GM10847 (cell line): ENCODE measurements around the gene CTIF.

Experiments used
- POLR2A ChIP-seq: IDR thresholded peaks from 2 replicates; pipeline ENCODE4 v1.6.1; 2011; ENCODE audit not compliant: insufficient read length; ENCODE audit errors: extremely low read depth

CTIF gene

DNA sequence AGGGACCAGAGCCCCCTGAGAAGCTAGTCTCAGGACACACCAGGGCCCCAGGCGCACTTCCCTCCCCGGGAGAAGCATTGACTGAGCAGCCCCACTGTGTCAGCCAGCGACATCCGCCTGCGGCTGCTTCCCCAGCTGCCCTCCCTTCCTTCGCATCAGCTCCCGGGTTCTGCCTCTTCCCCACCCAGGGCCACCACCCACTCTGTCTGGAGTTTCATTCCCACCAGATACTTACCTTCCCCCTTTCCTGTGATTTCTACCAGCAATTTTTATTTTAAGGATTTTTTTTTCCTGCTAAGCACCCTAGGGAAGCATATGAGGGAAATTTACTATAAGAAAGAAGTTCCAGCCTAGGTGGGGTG is 312.7 kb downstream of the CTIF start:
- TF ChIP-seq POLR2A: no peak

DNA sequence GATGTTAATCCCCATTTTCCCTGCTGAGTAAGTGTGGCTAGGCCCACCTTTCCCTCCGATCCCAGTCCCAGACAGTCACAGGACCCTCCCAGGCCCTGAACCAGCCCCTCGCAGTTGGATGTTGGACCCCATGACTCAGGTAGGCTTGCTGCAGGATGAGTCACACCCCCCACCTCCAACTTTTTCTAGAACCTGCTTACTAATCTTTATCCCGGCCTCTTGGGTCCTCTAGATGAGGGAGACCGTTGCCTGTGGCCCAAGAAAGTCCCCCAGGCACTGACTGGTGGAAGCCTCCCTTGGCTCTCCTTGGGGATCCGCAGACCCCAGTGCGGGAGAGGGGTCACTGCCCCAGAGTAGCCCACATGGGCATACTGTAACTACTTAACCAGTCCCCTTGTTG is 313.5 kb downstream of the CTIF start:
- TF ChIP-seq POLR2A: no peak

DNA sequence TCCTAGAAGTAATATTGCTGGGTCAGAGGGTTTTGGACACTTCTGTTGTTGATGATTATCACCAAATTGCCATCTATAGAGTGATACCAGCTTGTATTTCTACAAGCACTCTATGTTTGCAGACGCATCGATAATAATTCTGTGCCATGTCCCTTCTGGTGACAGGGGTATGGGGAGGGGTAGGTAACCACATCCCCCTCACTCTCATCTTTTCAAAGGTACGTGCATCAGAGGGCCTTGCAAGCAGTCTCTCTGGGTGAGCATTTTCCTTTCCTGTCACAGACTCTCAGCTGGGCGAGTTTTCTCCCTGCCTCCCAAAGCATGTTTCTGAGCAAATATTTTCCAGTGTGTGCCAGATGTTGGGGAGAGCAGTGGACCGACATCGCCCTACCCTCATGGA is 314.0 kb downstream of the CTIF start:
- no peak for TF ChIP-seq POLR2A

DNA sequence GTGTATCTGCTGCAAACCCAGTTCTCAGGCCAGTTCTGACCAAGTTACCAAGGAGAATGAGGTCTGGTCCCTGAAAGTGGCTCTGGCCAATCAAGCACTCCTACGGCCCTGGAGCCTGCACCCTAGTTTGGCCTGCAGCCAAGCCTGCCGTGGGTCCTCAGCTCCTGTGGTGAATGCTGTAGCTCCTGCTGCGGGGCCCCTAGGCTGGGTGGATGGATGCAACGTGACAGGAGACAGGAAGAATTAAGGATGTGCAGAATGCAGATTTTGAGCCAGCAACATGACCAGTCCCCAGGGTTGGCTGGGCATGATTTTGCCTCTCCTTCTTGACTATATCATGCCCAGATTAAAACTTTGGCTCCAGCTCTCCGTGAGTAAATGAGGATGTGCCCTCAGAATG is 314.8 kb downstream of the CTIF start:
- no peak for TF ChIP-seq POLR2A

DNA sequence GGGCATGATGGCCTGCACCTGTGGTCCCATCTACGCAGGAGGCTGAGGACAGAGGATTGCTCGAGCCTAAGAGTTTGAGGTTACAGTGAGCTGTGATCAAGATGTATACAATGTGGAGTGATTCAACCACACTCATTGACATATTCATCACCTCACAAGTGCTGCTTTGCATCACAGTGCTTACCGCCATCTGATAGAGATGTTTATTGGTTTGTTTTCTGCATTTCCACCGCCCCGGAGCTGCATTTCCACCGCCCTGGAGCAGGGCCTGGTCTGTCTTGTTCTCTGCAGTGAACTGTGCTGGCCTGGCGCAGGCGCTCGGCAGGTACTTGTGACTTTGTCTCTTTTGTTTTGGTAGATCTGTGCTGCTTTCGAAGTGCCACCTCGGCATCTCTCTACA is 315.9 kb downstream of the CTIF start:
- TF ChIP-seq POLR2A: no peak

DNA sequence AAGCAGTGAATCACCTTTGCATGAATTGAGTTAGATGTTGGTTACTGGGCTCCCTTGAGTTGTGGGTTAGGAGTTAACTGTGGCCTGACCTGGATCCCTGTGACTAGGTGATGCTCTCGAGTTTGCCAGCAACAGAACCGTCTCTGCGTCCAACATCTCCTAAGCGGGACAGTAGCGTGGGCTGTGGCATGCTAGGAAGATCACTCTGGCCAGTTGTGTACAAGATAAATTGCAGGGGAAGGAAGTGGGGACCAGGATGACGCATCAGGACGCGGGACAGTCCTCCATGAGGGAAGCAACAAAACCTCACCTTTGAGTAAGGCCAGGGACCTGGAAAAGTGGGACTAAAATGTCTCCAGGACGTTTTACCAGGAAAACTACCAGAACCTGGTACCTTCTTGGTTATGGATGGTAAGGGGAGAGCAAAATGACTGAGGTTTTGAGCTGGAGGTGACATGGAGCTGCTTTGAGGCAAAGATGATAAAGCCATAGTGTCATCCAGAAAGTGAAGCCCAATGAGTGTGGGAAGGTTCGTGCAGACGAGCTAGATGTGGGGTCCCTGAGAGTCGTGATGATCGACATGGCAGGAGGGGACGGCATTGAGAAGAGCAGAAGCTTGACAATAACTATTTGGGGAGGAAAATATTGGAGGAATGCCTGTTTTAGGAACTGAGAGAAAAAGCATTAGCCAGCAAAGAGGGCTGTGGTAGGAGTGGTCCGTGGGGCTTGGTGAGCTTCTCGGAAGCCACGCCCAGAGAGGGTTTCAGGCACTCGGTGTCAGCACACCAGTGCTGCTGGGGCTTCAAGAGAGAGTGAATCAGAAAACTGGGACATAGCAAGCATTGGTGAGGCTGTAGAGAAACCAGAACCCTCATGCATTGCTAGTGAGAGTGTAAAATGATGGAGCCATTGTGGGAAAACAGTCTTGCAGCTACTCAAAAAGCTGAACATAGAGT is 316.9 kb downstream of the CTIF start:
- no peak for TF ChIP-seq POLR2A

DNA sequence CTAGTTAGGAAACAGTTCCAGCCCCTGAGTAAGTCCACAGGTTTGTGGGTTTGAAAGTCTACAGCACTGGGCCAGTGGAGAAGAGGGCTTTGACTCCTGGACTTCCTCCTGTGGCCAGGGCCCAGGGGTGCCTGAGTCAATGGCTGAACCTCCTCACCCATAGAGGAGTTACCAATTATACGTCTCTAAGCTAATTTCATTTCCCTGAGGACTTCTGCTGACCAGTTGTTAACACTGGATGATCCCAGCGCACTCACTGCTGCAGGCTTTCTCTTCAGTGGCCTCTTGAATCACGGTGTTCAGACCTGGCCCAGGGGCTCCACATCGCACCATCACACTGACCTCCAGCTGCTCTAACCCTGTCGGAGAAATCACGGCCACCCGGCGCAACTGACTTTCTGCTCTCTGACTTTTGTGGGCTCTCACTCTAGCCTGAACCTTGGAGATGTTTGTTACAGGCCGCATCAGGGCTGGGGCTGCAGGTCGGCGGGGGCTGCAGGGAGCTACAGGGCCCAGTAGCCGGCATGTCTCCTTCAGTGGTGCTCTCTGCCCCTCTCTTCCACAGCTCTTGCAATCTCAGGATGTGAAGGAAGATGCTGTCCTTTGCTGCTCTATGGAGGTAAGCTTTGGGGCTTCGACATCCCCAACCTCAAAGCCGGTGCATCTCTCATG is 318.3 kb downstream of the CTIF start:
- TF ChIP-seq POLR2A: no peak

DNA sequence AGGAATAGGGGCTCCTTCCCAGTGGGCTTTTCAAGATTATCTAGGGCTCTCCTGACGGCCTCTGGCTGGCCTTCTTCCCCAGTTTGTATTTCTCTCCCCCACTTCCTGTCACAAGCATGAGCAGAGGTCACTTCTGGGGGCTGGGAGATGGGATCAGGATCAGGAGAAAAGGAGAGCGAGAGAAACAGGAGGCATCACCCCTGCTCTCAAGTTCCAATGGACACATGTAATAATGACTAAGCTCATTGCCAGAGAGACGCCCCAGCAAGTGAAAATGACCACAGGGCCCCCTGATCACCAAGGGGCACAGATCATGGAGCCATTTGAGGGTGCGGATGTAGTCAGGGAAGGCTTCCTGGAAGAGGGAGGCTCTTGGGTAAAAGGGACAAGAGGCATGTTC is 319.8 kb downstream of the CTIF start:
- no peak for TF ChIP-seq POLR2A

DNA sequence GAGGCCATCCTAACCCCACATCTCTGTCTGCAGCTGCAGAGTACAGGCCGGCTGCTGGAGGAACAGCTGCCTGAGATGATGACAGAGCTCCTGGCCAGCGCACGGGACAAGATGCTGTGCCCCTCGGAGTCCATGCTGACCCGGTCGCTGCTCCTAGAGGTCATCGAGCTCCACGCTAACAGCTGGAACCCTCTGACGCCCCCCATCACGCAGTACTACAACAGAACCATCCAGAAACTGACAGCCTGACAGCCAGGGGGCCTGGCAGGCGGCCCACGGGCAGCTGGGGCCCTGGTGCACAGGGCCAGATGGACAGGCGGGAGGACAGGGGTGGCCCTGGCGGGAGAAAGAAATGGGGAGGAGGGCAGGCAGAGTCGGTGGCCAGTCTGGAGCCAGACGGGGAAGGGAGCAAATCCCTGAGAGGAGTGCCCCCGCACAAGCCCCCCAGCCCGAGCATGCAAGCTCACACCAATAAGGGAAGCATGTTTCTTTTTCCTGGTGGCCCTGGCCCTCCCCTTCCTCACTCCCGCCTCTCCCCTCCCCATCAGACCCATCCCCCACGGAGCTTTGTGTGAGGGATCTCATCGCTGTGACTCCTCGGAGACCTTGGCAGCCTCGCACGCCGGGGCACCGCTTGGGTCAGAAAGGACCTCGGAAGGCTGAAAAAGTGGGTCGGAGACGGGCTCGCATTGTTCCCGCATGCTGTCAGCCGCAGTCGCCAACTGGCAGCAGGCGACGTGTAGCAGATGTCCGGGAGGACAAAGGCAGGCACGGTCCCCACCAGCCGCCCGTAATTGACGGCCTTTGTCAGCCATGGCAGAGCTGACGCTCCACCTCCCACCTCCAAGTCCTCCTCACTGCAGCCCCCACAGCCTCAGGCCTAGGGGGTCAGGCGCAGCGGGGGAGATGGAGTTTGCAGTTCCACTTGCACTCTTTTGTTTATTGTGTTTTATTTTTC is 320.8 kb downstream of the CTIF start:
- TF ChIP-seq POLR2A: no peak

DNA sequence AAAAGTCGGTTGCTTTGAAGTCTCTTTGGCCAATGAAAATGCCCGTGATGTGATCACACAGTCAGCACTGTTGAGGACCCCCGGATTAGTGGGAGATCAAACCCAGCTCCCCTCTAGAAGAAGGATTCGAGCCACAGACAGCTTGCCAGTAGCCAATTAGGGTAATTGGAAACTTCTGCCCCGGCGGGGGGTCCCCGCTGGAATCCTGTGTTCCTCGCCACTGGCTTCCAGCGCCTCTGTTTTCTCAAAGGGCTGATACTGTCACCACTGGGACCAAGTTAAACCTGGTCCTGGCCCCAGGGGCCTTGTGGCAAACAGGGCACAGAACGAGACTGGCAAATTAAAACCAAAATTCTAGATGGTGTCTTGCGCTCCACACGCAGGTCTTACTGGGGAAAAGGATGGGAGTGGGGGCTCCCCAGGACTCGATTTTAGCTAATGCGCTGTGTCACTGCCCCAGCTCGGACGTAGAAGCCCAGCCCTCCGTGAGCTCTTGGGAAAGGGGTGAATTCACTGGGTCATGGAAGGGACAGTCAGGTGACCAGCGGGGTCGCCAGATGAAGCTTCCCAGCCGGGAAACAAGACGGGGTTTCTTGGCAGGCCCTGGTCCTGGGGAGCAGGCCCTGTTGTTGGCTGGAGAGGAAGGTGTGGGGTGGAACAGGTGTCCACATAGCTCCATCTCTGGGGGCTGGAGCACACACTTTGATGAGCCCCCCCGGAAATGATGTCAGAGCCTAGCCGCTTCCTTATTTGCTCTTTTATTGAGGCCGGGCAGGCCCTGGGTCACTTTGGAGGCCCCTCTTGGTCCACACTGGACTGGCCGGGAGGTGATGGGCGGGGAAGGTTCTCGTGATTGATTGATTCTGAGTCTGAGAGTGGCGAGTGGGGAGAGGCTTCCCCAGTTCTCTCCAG is 321.7 kb downstream of the CTIF start:
- TF ChIP-seq POLR2A: no peak

DNA sequence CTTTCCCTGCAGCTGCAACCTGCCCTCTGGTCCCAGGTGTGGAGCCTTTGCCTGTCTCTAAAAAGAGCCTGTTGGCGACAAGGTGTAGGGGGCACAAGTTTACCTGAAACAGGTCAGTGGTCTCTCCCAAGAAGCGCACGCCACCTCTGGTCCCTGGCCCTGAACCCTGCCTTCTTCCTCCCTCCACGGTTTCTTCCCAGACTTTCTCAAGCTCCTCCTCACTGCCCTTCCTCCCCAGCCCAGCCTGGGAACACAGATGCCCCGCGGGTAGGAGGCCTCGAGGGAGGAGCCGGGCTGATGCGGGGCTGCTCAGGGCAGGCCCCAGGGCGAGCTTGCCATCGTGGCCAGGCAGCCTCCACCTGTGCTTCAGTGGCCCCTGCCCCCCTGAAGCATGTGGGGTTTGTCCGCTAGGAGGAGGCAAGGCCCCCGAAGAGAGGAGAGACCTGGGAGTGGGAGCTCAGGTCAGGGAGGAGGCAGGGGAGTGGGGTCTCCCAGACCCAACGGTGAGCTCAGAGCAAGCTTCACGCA is 322.4 kb downstream of the CTIF start:
- TF ChIP-seq POLR2A: no peak

DNA sequence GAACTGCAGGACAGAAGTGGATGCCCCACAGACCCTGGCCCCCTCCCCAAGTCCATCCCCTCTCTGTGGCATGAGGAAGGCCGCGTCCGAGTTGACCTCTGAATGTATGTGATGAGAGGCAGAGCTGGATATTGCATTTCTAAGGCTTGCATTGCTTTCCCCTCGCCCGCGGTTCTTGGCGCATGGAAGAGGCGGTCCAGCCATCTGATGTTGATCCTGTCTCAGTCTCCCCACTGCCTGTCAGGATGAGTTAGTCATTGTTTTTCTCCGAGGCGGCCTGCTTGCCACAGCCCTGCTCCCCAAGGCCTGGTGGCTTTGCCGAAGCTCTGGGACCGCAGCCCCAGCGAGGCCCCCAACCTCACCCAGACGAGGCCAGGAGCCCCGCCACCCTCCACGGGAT is 323.3 kb downstream of the CTIF start:
- no peak for TF ChIP-seq POLR2A

DNA sequence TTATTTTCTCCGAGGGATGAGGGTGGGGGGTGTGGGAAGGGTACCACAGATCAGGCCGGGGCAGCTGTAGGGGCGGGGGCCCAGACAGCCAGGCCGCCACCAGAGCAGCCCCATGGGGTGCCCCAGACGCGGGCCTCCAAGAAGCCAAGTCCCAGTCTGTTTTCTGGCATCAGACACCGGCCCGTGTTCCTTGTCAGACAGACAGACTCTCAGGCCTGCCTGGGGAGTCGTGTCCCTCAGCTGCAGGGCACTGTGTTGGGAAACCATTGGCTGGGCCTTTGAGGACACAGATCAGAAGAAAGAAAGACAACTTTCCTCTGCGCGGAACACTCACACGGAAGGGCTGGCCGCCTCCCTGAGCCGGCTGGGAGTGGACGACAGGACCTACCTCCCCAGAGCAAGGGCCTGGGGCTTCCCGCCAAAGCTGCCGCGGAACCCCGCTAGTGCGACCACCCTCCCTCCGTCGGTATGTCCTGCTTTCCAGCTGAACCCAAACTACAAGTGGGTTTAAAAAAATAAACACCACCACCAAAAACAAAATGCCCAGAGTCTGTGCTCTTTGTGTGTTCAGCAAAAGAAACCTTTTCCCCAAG is 323.9 kb downstream of the CTIF start:
- TF ChIP-seq POLR2A: no peak

DNA sequence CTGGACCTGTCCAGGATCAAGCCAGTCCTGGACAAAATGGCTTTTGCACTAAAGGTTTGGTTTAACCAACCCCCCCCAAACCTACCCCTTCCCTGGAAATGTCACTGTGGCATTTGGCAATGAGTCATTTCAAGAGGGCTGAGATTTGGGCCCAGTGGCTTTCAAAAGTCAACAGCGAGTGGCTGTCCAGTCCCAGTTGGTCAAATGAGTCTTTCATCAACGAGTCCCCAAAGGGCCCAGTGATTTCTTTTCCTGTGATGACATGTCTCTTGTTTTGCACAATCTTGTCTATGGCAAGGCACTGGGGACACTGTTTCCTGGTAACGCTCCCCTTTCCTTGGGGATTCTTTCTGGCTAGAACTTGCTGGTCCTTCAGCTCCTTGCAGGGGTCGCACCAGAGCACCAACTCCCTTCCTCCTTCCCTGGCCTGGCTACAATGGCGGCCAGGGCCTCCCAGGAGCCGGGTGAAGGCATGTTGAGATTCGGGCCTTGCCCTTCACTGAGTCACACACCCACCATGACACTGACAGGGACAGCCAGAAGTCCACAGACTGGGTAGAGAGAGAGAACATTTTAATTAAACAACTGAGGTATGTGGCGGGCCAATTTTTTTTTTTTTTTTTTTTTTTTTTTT is 324.7 kb downstream of the CTIF start:
- no peak for TF ChIP-seq POLR2A

DNA sequence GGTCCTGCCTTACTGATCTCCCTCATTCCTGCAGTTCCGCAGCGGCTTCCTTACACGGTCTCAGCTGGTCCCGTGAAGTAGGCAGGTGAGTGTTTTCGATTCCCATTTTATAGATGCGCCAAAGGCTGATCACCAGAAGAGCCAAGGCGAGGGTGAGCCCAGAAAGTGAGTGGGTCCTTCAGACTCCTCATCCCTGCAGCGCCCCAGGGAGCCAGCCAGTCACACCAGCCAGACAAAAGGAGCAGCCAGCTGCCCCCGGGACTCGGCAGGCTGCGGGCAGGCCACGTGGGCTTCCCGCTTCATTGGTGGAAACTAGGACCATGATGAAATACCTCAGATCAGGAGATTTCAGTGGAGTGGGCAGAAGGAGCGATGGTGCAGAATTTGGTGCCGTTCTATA is 326.0 kb downstream of the CTIF start:
- TF ChIP-seq POLR2A: no peak
